ENCODE results near the gene MYO9B.

MYO9B gene

GRCh38 chr19:17061205-17061604 is 14.4 kb upstream of the MYO9B start:
- DNase-seq (ENCODE audit: insufficient read length, low spot score) (no peak), FAIRE-seq (no peak)

- DNase-seq (ENCODE audit: insufficient read length, low spot score), result no peak
- FAIRE-seq, result no peak
These were observed 13.9 kb upstream of the MYO9B start for GRCh38 chr19:17061691-17062090.

- DNase-seq (ENCODE audit: insufficient read length, low spot score), result no peak
- FAIRE-seq, result no peak
These were observed 12.1 kb upstream of the MYO9B start for GRCh38 chr19:17063428-17063827.

- FAIRE-seq, result no peak
- DNase-seq (ENCODE audit: insufficient read length, low spot score), result no peak
These were observed 6.4 kb upstream of the MYO9B start for GRCh38 chr19:17069193-17069592.

- DNase-seq (ENCODE audit: insufficient read length, low spot score) (no peak), FAIRE-seq (no peak)
These were observed 5.2 kb upstream of the MYO9B start for GRCh38 chr19:17070421-17070820.

GRCh38 chr19:17070912-17071311 is 4.7 kb upstream of the MYO9B start:
- DNase-seq (ENCODE audit: insufficient read length, low spot score), result no peak
- no peak for FAIRE-seq

GRCh38 chr19:17073869-17074633 is 1.5 kb upstream of the MYO9B start:
- DNase-seq (ENCODE audit: insufficient read length, low spot score), result no peak
- no peak for FAIRE-seq

GRCh38 chr19:17074634-17075034 is 943 bp upstream of the MYO9B start:
- peak; percentile 64 for FAIRE-seq
- DNase-seq (ENCODE audit: insufficient read length, low spot score), result no peak

- no peak for DNase-seq (ENCODE audit: insufficient read length, low spot score)
- FAIRE-seq, result no peak
These were observed 426 bp downstream of the MYO9B start for GRCh38 chr19:17075864-17076542.

- FAIRE-seq (no peak), DNase-seq (ENCODE audit: insufficient read length, low spot score) (peak; percentile 26)
These were observed 990 bp downstream of the MYO9B start for GRCh38 chr19:17076543-17076991.

- DNase-seq (ENCODE audit: insufficient read length, low spot score) (no peak), FAIRE-seq (no peak)
These were observed 2.0 kb downstream of the MYO9B start for GRCh38 chr19:17077447-17078028.

- FAIRE-seq (no peak), DNase-seq (ENCODE audit: insufficient read length, low spot score) (no peak)
These were observed 2.7 kb downstream of the MYO9B start for GRCh38 chr19:17078036-17078919.

- DNase-seq (ENCODE audit: insufficient read length, low spot score) (no peak), FAIRE-seq (no peak)
These were observed 3.5 kb downstream of the MYO9B start for GRCh38 chr19:17078920-17079709.

GRCh38 chr19:17079710-17080439 is 4.3 kb downstream of the MYO9B start:
- FAIRE-seq, result peak; percentile 90
- peak; percentile 65 for DNase-seq (ENCODE audit: insufficient read length, low spot score)

GRCh38 chr19:17080440-17080801 is 4.8 kb downstream of the MYO9B start:
- FAIRE-seq (no peak), DNase-seq (ENCODE audit: insufficient read length, low spot score) (no peak)

GRCh38 chr19:17081672-17082630 is 6.4 kb downstream of the MYO9B start:
- DNase-seq (ENCODE audit: insufficient read length, low spot score) (no peak), FAIRE-seq (no peak)

- FAIRE-seq, result no peak
- no peak for DNase-seq (ENCODE audit: insufficient read length, low spot score)
These were observed 10.5 kb downstream of the MYO9B start for GRCh38 chr19:17086120-17086519.

- FAIRE-seq (no peak), DNase-seq (ENCODE audit: insufficient read length, low spot score) (no peak)
These were observed 11.3 kb downstream of the MYO9B start for GRCh38 chr19:17086834-17087233.

All from GM19239 (cell line).